Measurements from ENCODE around the gene RXFP4.
"Not testable (repeated sequence)": the region's sequence is repeated elsewhere in the genome, so short reads cannot be mapped to it uniquely, and the experiment has no call there.

The RXFP4 gene

GRCh38 chr1:155979597-155980343, 38.3 kb downstream of the RXFP4 start:
- DNase-seq, result peak in 1 of 2 donors; percentile 14

- DNase-seq, result peak; percentile 48 to 49
Observed at GRCh38 chr1:155981266-155982088, 40.0 kb downstream of the RXFP4 start.

- DNase-seq, result no peak
Observed at GRCh38 chr1:155982106-155982505, 40.7 kb downstream of the RXFP4 start.

- DNase-seq, result peak in 1 of 2 donors; percentile 24
Observed at GRCh38 chr1:155983191-155984024, 42.0 kb downstream of the RXFP4 start.

- no peak for DNase-seq
Observed at GRCh38 chr1:155984341-155984740, 42.9 kb downstream of the RXFP4 start.

- DNase-seq, result not testable (repeated sequence)
Observed at GRCh38 chr1:155984903-155985645, 43.6 kb downstream of the RXFP4 start.

GRCh38 chr1:155989242-155990004, 48.0 kb downstream of the RXFP4 start:
- DNase-seq, result peak; percentile 85 to 88

GRCh38 chr1:155990005-155990739, 48.7 kb downstream of the RXFP4 start:
- DNase-seq, result peak; percentile 17 to 69
